Esophagus muscularis mucosa (tissue), 4 donors: Measurements from ENCODE around the gene SIGLEC9. TPM values are rescaled to one million over a fixed set of nuclear protein-coding genes. Genes with fewer than 3 reads are reported as not detected.

ENCODE experiments used
- DNase-seq: peaks from one replicate; pipeline ENCODE4 v3.0.0-alpha.2; 2017; ENCODE audit errors: extremely low spot score
- H3K27ac ChIP-seq, 4 donors: fragments of 200-600 bp; sonication (generic); replicated peaks in 1 of 4; 1 replicate in 3 of 4; 2 replicates in 1 of 4; pipeline ENCODE4 v1.5.1; 2016 to 2019; ENCODE audit warnings: mild to moderate bottlenecking in 1 of 4
- H3K27me3 ChIP-seq, 4 donors: fragments of 200-600 bp; sonication (generic); one replicate each; pipeline versions ENCODE4 v1.5.1 to v1.6.0; 2016 to 2019
- H3K36me3 ChIP-seq, 4 donors: fragments of 200-600 bp; sonication (generic); one replicate each; pipeline ENCODE4 v1.5.1; 2016 to 2019
- H3K4me1 ChIP-seq, 4 donors: fragments of 200-600 bp; sonication (generic); one replicate each; pipeline ENCODE4 v1.5.1; 2016 to 2019
- H3K4me3 ChIP-seq, 4 donors: fragments of 200-600 bp; sonication (generic); 1 replicate in 2 of 4; 2 replicates in 2 of 4; pipeline ENCODE4 v1.5.1; 2016 to 2019; ENCODE audit warnings: mild to moderate bottlenecking in 4 of 4, moderate library complexity in 1 of 4
- H3K9me3 ChIP-seq, 4 donors: fragments of 200-600 bp; sonication (generic); 1 replicate in 3 of 4; 2 replicates in 1 of 4; pipeline ENCODE4 v1.5.1; 2016 to 2019
- CTCF ChIP-seq, 3 experiments: fragments of 200-600 bp in 2 of 3; fragments of 450-650 bp in 1 of 3; sonication (generic) in 2 of 3; IDR thresholded peaks; one replicate each; pipeline ENCODE4 v1.5.1; 2017 to 2019; ENCODE audit warnings: antibody characterized with exemption in 3 of 3, mild to moderate bottlenecking in 2 of 3, moderate library complexity in 1 of 3
- EP300 ChIP-seq: sonication (generic); formaldehyde crosslinking; IDR thresholded peaks from one replicate; pipeline ENCODE4 v1.6.1; 2017; ENCODE audit warnings: antibody characterized with exemption
- POLR2A ChIP-seq: fragments of 450-650 bp; IDR thresholded peaks from one replicate; pipeline ENCODE4 v1.6.1; 2017; ENCODE audit warnings: antibody characterized with exemption, moderate library complexity, mild to moderate bottlenecking, low read depth
- POLR2AphosphoS5 ChIP-seq, 2 donors: sonication (generic); formaldehyde crosslinking; IDR thresholded peaks; one replicate each; pipeline ENCODE4 v1.6.1; 2017; ENCODE audit warnings: antibody characterized with exemption in 2 of 2
- WGBS: methylation state at CpG from one replicate; pipeline ENCODE4 v1.1.5; 2018; 5-methylcytosine and 5-hydroxymethylcytosine counted together
- intact Hi-C: fragments of 100-400 bp; cut with DNase I; formaldehyde crosslinking; loops from one replicate; pipeline ENCODE4 v1.15.1; 2023
- total RNA-seq, 4 donors: library from RNA; depleted of rRNA; stranded (reverse); fragments of >200 nt; gene quantifications; one replicate each; pipeline versions ENCODE4 v1.1.0 to v1.2.1, GENCODE V29; 2016

The SIGLEC9 gene
- total RNA-seq, 4 donors from 2014 or later: 2.0 to 9.4 (median 3.5) TPM

GRCh38 chr19:51146751-51147150 lies 22.0 kb downstream of the SIGLEC9 start:
- H3K27me3 ChIP-seq: peaks cover 0 to 35% (median 0%) of the 10 kb centered on the region in 4 donors
- H3K27ac ChIP-seq: no peak overlapping the region
- intact Hi-C loops: no loop called here
- no peak for DNase-seq
- TF ChIP-seq CTCF (IDR thresholded peaks at IDR 0.05) (no peak), EP300 (no peak), POLR2A (no peak), POLR2AphosphoS5 (IDR thresholded peaks at IDR 0.05) (no peak)
- H3K4me1 ChIP-seq: no peaks in the 10 kb centered on the region
- no peak overlapping the region for H3K4me3 ChIP-seq
- H3K36me3 ChIP-seq: no peaks in the 10 kb centered on the region
- peaks cover 0 to 6% (median 0%) of the 10 kb centered on the region in 4 donors for H3K9me3 ChIP-seq
- WGBS: 89% methylated on average over 2 of the region's 7 CpGs

GRCh38 chr19:51147663-51148062 lies 23.0 kb downstream of the SIGLEC9 start:
- TF ChIP-seq EP300: no peak
- TF ChIP-seq POLR2A: no peak
- H3K27ac ChIP-seq: no peak overlapping the region
- WGBS: 0% methylated on average over 1 of the region's 1 CpG
- no peak overlapping the region for H3K4me3 ChIP-seq
- no peaks in the 10 kb centered on the region for H3K4me1 ChIP-seq
- DNase-seq: no peak
- H3K9me3 ChIP-seq: peaks cover 0 to 6% (median 0%) of the 10 kb centered on the region in 4 donors
- intact Hi-C loops: no loop called here
- peaks cover 0 to 35% (median 0%) of the 10 kb centered on the region in 4 donors for H3K27me3 ChIP-seq
- no peaks in the 10 kb centered on the region for H3K36me3 ChIP-seq

GRCh38 chr19:51148580-51148979 lies 23.9 kb downstream of the SIGLEC9 start:
- Histone ChIP-seq H3K27ac (no peak overlapping the region), H3K4me3 (no peak overlapping the region), H3K36me3 (no peaks in the 10 kb centered on the region), H3K4me1 (no peaks in the 10 kb centered on the region), H3K9me3 (peaks cover 0 to 6% (median 0%) of the 10 kb centered on the region in 4 donors), H3K27me3 (peaks cover 0 to 35% (median under 1%) of the 10 kb centered on the region in 4 donors)
- no peak for TF ChIP-seq POLR2A
- no peak for TF ChIP-seq POLR2AphosphoS5 (IDR thresholded peaks at IDR 0.05)
- TF ChIP-seq CTCF (IDR thresholded peaks at IDR 0.05): no peak
- TF ChIP-seq EP300: no peak
- 65% methylated on average over 3 of the region's 3 CpGs for WGBS
- no peak for DNase-seq
- intact Hi-C loops: no loop called here

- no peak for DNase-seq
- 60% methylated on average over 3 of the region's 3 CpGs for WGBS
- intact Hi-C loops: no loop called here
- no peak for TF ChIP-seq EP300
- TF ChIP-seq CTCF (IDR thresholded peaks at IDR 0.05): no peak
- TF ChIP-seq POLR2A: no peak
- TF ChIP-seq POLR2AphosphoS5 (IDR thresholded peaks at IDR 0.05): no peak
- peaks cover 0 to 40% (median 2%) of the 10 kb centered on the region in 4 donors for H3K27me3 ChIP-seq
- peaks cover 0 to 6% (median 0%) of the 10 kb centered on the region in 4 donors for H3K9me3 ChIP-seq
- no peaks in the 10 kb centered on the region for H3K36me3 ChIP-seq
- H3K4me1 ChIP-seq: no peaks in the 10 kb centered on the region
- H3K4me3 ChIP-seq: no peak overlapping the region
- H3K27ac ChIP-seq: no peak overlapping the region
Measured at GRCh38 chr19:51150627-51151026, 25.9 kb downstream of the SIGLEC9 start.

- TF ChIP-seq CTCF (IDR thresholded peaks at IDR 0.05) (no peak), POLR2AphosphoS5 (IDR thresholded peaks at IDR 0.05) (no peak), EP300 (no peak), POLR2A (no peak)
- 30% methylated on average over 2 of the region's 2 CpGs for WGBS
- Histone ChIP-seq H3K4me3 (no peak overlapping the region), H3K36me3 (no peaks in the 10 kb centered on the region), H3K9me3 (no peaks in the 10 kb centered on the region), H3K27ac (no peak overlapping the region), H3K4me1 (no peaks in the 10 kb centered on the region), H3K27me3 (peaks cover 0 to 47% (median 2%) of the 10 kb centered on the region in 4 donors)
- intact Hi-C loops: no loop called here
- DNase-seq: no peak
Measured at GRCh38 chr19:51156710-51157109, 32.0 kb downstream of the SIGLEC9 start.
